GM12878 (cell line): ENCODE measurements around the gene BCAS3. TPM values are rescaled to one million over a fixed set of nuclear protein-coding genes. Genes with fewer than 3 reads are reported as not detected.

Experiments
- ATAC-seq: fragments of 200-7000 bp; cut with Tn5 transposase; 3 replicates; pipeline ENCODE4 v1.9.1; 2020; ENCODE audit warnings: mild to moderate bottlenecking, moderate library complexity
- BruUV-seq: library from RNA; stranded (reverse); fragments of 400-500 nt; replicated peaks from 2 replicates; lab custom pipeline; 2021; lab: Mats Ljungman, UMichigan
- CTCF ChIA-PET: fragments of 300-600 bp; sonication (Branson Sonifier 250); formaldehyde crosslinking; extraction: SDS; loops from one replicate; lab custom pipeline; 2021; ENCODE audit warnings: inconsistent platforms; lab: Yijun Ruan, JAX
- POLR2A ChIA-PET: fragments of 350-600 bp; formaldehyde crosslinking; extraction: SDS; loops from one replicate; lab custom pipeline; 2021; ENCODE audit warnings: inconsistent platforms; lab: Charles Lee
- RAD21 ChIA-PET: fragments of 300-600 bp; sonication (Branson Sonifier 250); formaldehyde crosslinking; loops from one replicate; lab custom pipeline; 2023; ENCODE audit warnings: antibody characterized with exemption; ENCODE audit not compliant: unreplicated experiment; lab: Charles Lee
- SMC1A ChIA-PET: fragments of 300-600 bp; sonication (Branson Sonifier 250); formaldehyde crosslinking; loops from one replicate; lab custom pipeline; 2023; ENCODE audit not compliant: unreplicated experiment, uncharacterized antibody; lab: Charles Lee
- DNase-seq: peaks from one replicate; pipeline ENCODE4 v3.0.0-alpha.2; 2011; ENCODE audit warnings: low read depth, low spot score
- FAIRE-seq: peaks from 3 replicates; lab custom pipeline; 2011; peaks lifted over from hg19 to GRCh38; lab: Jason Lieb, UNC
- H2AFZ ChIP-seq: 2 replicates; pipeline ENCODE4 v1.6.0; 2011; ENCODE audit warnings: low read depth, low read length, control low read depth; ENCODE audit not compliant: control insufficient read depth
- H3K27ac ChIP-seq: 2 replicates; pipeline ENCODE4 v1.5.1; 2011; ENCODE audit warnings: control low read depth; ENCODE audit not compliant: control insufficient read depth, insufficient read depth
- H3K27me3 ChIP-seq, 2 experiments: replicated peaks in 1 of 2; 2 replicates each; pipeline versions ENCODE4 v1.6.0 to v1.6.1; 2011; ENCODE audit warnings: low read length in 1 of 2; ENCODE audit not compliant: control insufficient read depth in 2 of 2, insufficient read depth in 2 of 2
- H3K36me3 ChIP-seq, 2 experiments: 2 replicates each; pipeline ENCODE4 v1.5.1; 2011; ENCODE audit warnings: low read length in 1 of 2; ENCODE audit not compliant: control insufficient read depth in 2 of 2, insufficient read depth in 2 of 2
- H3K4me1 ChIP-seq: 2 replicates; pipeline ENCODE4 v1.6.1; 2011; ENCODE audit warnings: mild to moderate bottlenecking, low read length, moderate library complexity, mixed read lengths; ENCODE audit not compliant: control insufficient read depth, insufficient read depth
- H3K4me2 ChIP-seq: 2 replicates; pipeline ENCODE4 v1.6.0; 2011; ENCODE audit warnings: control low read depth; ENCODE audit not compliant: control insufficient read depth, insufficient read depth
- H3K4me3 ChIP-seq: fragments of 200-600 bp; sonication (generic); 2 replicates; pipeline ENCODE4 v1.5.1; 2016
- H3K79me2 ChIP-seq: 2 replicates; pipeline ENCODE4 v1.6.0; 2011; ENCODE audit warnings: low read length; ENCODE audit not compliant: control insufficient read depth, insufficient read depth
- H3K9ac ChIP-seq: 2 replicates; pipeline ENCODE4 v1.8.0; 2011; ENCODE audit warnings: low read length, control low read depth, mixed read lengths; ENCODE audit not compliant: control insufficient read depth, insufficient read depth
- H3K9me3 ChIP-seq: replicated peaks from 3 replicates; pipeline ENCODE4 v1.5.1; 2011; ENCODE audit warnings: mild to moderate bottlenecking, low read length; ENCODE audit not compliant: control insufficient read depth, insufficient read depth
- H4K20me1 ChIP-seq: 2 replicates; pipeline ENCODE4 v1.6.0; 2011; ENCODE audit not compliant: control insufficient read depth, insufficient read depth
- BACH1 ChIP-seq: fragments of 450-650 bp; IDR thresholded peaks from 2 replicates; pipeline ENCODE4 v1.6.1; 2017; ENCODE audit warnings: mild to moderate bottlenecking, borderline replicate concordance
- CBX5 ChIP-seq: sonication (generic); IDR thresholded peaks from 2 replicates; pipeline ENCODE4 v1.6.1; 2016; ENCODE audit warnings: low read depth, moderate library complexity, mild to moderate bottlenecking, inconsistent platforms
- IRF4 ChIP-seq: IDR thresholded peaks from 2 replicates; pipeline ENCODE4 v1.6.1; 2011; ENCODE audit warnings: low read depth, low read length
- KDM1A ChIP-seq: fragments of 200-600 bp; sonication (generic); IDR thresholded peaks from 2 replicates; pipeline ENCODE4 v1.6.1; 2016; ENCODE audit warnings: borderline replicate concordance
- MEF2B ChIP-seq: fragments of 450-650 bp; IDR thresholded peaks from 2 replicates; pipeline ENCODE4 v1.6.1; 2018; ENCODE audit warnings: mild to moderate bottlenecking, moderate library complexity; ENCODE audit not compliant: partially characterized antibody, poor library complexity, severe bottlenecking
- MYC ChIP-seq: IDR thresholded peaks from 2 replicates; pipeline ENCODE4 v1.6.1; 2011; ENCODE audit warnings: mild to moderate bottlenecking, low read length, moderate library complexity, inconsistent platforms; ENCODE audit not compliant: insufficient read depth, insufficient replicate concordance, insufficient read length, severe bottlenecking
- POLR2A ChIP-seq: IDR thresholded peaks from 2 replicates; pipeline ENCODE4 v1.6.1; 2011; ENCODE audit warnings: low read depth, mild to moderate bottlenecking, low read length
- SIX5 ChIP-seq: IDR thresholded peaks from 2 replicates; pipeline ENCODE4 v1.6.1; 2011; ENCODE audit warnings: mild to moderate bottlenecking, low read depth, low read length, moderate library complexity; ENCODE audit not compliant: severe bottlenecking
- SREBF2 ChIP-seq: IDR thresholded peaks from 2 replicates; pipeline ENCODE4 v1.6.1; 2012; ENCODE audit warnings: mild to moderate bottlenecking, low read length
- SUPT20H ChIP-seq: IDR thresholded peaks from 2 replicates; pipeline ENCODE4 v1.6.1; 2011; ENCODE audit warnings: low read depth, mild to moderate bottlenecking, low read length, moderate library complexity, borderline replicate concordance; ENCODE audit not compliant: control insufficient read depth
- TCF12 ChIP-seq: IDR thresholded peaks from 2 replicates; pipeline ENCODE4 v1.6.1; 2011; ENCODE audit warnings: low read depth, mild to moderate bottlenecking, low read length
- TCF7 ChIP-seq: IDR thresholded peaks from 2 replicates; pipeline ENCODE4 v1.6.1; 2014; ENCODE audit warnings: antibody characterized with exemption, borderline replicate concordance
- YY1 ChIP-seq: IDR thresholded peaks from 2 replicates; pipeline ENCODE4 v1.6.1; 2011; ENCODE audit warnings: low read depth, mild to moderate bottlenecking, low read length
- WGBS: methylation state at CpG from one replicate; pipeline ENCODE4 v1.1.6; 2016; ENCODE audit warnings: low lambda C conversion rate; ENCODE audit not compliant: insufficient replicate concordance, insufficient coverage; ENCODE audit errors: missing lambda C conversion rate; 5-methylcytosine and 5-hydroxymethylcytosine counted together
- in situ Hi-C: fragments of 300-500 bp; cut with MboI; formaldehyde crosslinking; loops from 9 replicates; pipeline ENCODE4 v1.14.3; 2018; ENCODE audit warnings: mixed read lengths
- intact Hi-C: fragments of 100-400 bp; cut with micrococcal nuclease; formaldehyde crosslinking; loops from one replicate; pipeline ENCODE4 v1.14.2; 2022; ENCODE audit not compliant: unreplicated experiment
- polyA plus RNA-seq, 11 experiments: library from polyadenylated mRNA; depleted of rRNA in 4 of 11; unstranded in 6 of 11; stranded (reverse) in 5 of 11; fragments of >200 nt; fragmentation: Nextera tagmentation in 4 of 11; fragmentation: Illumina TruSeq in 1 of 11; extraction: Ambion mirVana in 4 of 11; extraction: Trizol in 1 of 11; gene quantifications; 1 replicate in 1 of 11; 2 replicates in 10 of 11; pipeline versions ENCODE4 v1.2.1 to v1.2.3, GENCODE V29; 2011 to 2016; ENCODE audit warnings: inconsistent platforms in 2 of 11, missing spikeins in 2 of 11, low read depth in 1 of 11
- total RNA-seq, 4 experiments: library from RNA; depleted of rRNA in 3 of 4; stranded (reverse); fragments of >200 nt in 3 of 4; fragmentation: Illumina TruSeq in 1 of 4; extraction: Trizol in 1 of 4; gene quantifications; 2 replicates each; pipeline versions ENCODE4 v1.2.1 to v1.2.3, GENCODE V29; 2013 to 2021
- TF ChIP-seq, protein P1 (sequence below): fragments of 450-650 bp; formaldehyde crosslinking; IDR thresholded peaks from 2 replicates; pipeline ENCODE4 v1.4.0; 2020; ENCODE audit warnings: mild to moderate bottlenecking, moderate library complexity
- TF ChIP-seq, protein P2 (sequence below): IDR thresholded peaks from 2 replicates; pipeline ENCODE4 v1.6.1; 2012; ENCODE audit warnings: low read depth, low read length, improper control_type of control experiment
- TF ChIP-seq, protein P3 (sequence below): fragments of 450-650 bp; IDR thresholded peaks from 2 replicates; pipeline ENCODE4 v1.6.1; 2017; ENCODE audit warnings: low read depth, mild to moderate bottlenecking, moderate library complexity
- TF ChIP-seq, protein P4 (sequence below), 3 experiments: IDR thresholded peaks in 2 of 3; conservative IDR thresholded peaks in 1 of 3; 2 replicates each; pipeline ENCODE4 v1.5.1; 2011; ENCODE audit warnings: low read depth in 3 of 3, low read length in 3 of 3, mild to moderate bottlenecking in 3 of 3, control low read depth in 2 of 3, moderate library complexity in 2 of 3, inconsistent platforms in 1 of 3, mixed read lengths in 1 of 3; ENCODE audit not compliant: control insufficient read depth in 2 of 3, insufficient read depth in 1 of 3; ENCODE audit errors: extremely low read depth in 1 of 3

BCAS3 gene
- total and polyA plus RNA-seq, 10 of the 15 experiments (the other 5 are each of a cell fraction or from before 2014, with no cell fraction given) = 2.1 to 11.0 (median 6.6) TPM

DNA sequence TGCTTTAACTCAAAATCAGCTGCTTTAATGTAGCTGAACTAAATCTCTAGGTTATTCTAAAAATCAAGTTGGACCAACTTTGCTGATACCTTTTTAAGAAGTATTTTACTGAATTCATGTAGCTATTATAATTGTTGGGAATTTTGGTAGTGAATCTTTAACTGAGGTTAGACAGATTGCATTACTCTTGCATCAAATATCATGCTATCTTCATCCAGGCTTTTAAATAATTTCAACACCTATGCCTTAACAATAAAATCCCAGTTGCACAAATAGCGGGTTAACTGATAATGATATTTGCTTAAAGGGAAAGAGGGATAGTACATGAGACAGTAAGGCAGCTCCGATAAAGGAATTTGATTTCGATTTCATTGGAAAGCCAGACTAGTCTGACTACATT lies 480.7 kb downstream of the BCAS3 start:
- Histone ChIP-seq H3K36me3 (no peaks in the 10 kb centered on the region), H3K9ac (no peak overlapping the region), H3K4me1 (no peaks in the 10 kb centered on the region), H4K20me1 (no peaks in the 10 kb centered on the region), H3K27ac (no peak overlapping the region), H3K4me3 (no peak overlapping the region), H2AFZ (no peak overlapping the region), H3K79me2 (no peaks in the 10 kb centered on the region), H3K4me2 (no peak overlapping the region), H3K27me3 (no peaks in the 10 kb centered on the region), H3K9me3 (no peaks in the 10 kb centered on the region)
- in situ Hi-C loops (no loop called here), intact Hi-C loops (loop anchor here (10.0 kb wide), 1 partner anchor 154 kb away; no protein-coding TSS in a partner anchor)
- CTCF ChIA-PET = no interaction called here
- 84% methylated on average over 3 of the region's 3 CpGs for WGBS
- no TSS peak for BruUV-seq
- SMC1A ChIA-PET = interaction anchor here (0.6 kb wide), 1 partner anchor 10 kb away, joined by 3 read pairs; no protein-coding TSS in a partner anchor
- RAD21 ChIA-PET = no interaction called here
- POLR2A ChIA-PET = no interaction called here
- FAIRE-seq (no peak), DNase-seq (no peak), ATAC-seq (no peak)
- TF ChIP-seq SUPT20H (no peak), POLR2A (no peak), TCF7 (no peak), YY1 (no peak), TCF12 (no peak), SIX5 (no peak), SREBF2 (no peak), IRF4 (no peak), CBX5 (no peak), KDM1A (no peak), MEF2B (no peak), MYC (no peak), BACH1 (no peak)
- TF ChIP-seq, protein P1, sequence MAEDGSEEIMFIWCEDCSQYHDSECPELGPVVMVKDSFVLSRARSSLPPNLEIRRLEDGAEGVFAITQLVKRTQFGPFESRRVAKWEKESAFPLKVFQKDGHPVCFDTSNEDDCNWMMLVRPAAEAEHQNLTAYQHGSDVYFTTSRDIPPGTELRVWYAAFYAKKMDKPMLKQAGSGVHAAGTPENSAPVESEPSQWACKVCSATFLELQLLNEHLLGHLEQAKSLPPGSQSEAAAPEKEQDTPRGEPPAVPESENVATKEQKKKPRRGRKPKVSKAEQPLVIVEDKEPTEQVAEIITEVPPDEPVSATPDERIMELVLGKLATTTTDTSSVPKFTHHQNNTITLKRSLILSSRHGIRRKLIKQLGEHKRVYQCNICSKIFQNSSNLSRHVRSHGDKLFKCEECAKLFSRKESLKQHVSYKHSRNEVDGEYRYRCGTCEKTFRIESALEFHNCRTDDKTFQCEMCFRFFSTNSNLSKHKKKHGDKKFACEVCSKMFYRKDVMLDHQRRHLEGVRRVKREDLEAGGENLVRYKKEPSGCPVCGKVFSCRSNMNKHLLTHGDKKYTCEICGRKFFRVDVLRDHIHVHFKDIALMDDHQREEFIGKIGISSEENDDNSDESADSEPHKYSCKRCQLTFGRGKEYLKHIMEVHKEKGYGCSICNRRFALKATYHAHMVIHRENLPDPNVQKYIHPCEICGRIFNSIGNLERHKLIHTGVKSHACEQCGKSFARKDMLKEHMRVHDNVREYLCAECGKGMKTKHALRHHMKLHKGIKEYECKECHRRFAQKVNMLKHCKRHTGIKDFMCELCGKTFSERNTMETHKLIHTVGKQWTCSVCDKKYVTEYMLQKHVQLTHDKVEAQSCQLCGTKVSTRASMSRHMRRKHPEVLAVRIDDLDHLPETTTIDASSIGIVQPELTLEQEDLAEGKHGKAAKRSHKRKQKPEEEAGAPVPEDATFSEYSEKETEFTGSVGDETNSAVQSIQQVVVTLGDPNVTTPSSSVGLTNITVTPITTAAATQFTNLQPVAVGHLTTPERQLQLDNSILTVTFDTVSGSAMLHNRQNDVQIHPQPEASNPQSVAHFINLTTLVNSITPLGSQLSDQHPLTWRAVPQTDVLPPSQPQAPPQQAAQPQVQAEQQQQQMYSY = no peak
- TF ChIP-seq, protein P2, sequence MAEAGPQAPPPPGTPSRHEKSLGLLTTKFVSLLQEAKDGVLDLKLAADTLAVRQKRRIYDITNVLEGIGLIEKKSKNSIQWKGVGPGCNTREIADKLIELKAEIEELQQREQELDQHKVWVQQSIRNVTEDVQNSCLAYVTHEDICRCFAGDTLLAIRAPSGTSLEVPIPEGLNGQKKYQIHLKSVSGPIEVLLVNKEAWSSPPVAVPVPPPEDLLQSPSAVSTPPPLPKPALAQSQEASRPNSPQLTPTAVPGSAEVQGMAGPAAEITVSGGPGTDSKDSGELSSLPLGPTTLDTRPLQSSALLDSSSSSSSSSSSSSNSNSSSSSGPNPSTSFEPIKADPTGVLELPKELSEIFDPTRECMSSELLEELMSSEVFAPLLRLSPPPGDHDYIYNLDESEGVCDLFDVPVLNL = no peak
- TF ChIP-seq, protein P3, sequence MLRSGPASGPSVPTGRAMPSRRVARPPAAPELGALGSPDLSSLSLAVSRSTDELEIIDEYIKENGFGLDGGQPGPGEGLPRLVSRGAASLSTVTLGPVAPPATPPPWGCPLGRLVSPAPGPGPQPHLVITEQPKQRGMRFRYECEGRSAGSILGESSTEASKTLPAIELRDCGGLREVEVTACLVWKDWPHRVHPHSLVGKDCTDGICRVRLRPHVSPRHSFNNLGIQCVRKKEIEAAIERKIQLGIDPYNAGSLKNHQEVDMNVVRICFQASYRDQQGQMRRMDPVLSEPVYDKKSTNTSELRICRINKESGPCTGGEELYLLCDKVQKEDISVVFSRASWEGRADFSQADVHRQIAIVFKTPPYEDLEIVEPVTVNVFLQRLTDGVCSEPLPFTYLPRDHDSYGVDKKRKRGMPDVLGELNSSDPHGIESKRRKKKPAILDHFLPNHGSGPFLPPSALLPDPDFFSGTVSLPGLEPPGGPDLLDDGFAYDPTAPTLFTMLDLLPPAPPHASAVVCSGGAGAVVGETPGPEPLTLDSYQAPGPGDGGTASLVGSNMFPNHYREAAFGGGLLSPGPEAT = no peak
- TF ChIP-seq, protein P4, sequence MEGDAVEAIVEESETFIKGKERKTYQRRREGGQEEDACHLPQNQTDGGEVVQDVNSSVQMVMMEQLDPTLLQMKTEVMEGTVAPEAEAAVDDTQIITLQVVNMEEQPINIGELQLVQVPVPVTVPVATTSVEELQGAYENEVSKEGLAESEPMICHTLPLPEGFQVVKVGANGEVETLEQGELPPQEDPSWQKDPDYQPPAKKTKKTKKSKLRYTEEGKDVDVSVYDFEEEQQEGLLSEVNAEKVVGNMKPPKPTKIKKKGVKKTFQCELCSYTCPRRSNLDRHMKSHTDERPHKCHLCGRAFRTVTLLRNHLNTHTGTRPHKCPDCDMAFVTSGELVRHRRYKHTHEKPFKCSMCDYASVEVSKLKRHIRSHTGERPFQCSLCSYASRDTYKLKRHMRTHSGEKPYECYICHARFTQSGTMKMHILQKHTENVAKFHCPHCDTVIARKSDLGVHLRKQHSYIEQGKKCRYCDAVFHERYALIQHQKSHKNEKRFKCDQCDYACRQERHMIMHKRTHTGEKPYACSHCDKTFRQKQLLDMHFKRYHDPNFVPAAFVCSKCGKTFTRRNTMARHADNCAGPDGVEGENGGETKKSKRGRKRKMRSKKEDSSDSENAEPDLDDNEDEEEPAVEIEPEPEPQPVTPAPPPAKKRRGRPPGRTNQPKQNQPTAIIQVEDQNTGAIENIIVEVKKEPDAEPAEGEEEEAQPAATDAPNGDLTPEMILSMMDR (IDR thresholded peaks at IDR 0.05 in 2 of 3, conservative IDR thresholded peaks at IDR 0.05 in 1 of 3; ENCODE audit: control insufficient read depth in 2 of 3, extremely low read depth in 1 of 3, insufficient read depth in 1 of 3, low read depth in 3 of 3, low read length in 3 of 3) = no peak
